Astrocyte of the spinal cord (primary cell): ENCODE data around the gene CFAP107.

Experiments
- DNase-seq: peaks from one replicate; pipeline ENCODE4 v3.0.0; 2011; ENCODE audit warnings: low read depth, low spot score
- H3K4me3 ChIP-seq: 2 replicates; pipeline ENCODE4 v1.5.1; 2011; ENCODE audit warnings: low read depth, mild to moderate bottlenecking, low read length, moderate library complexity
- CTCF ChIP-seq: IDR thresholded peaks from 2 replicates; pipeline ENCODE4 v1.5.1; 2012; ENCODE audit warnings: low read depth, mild to moderate bottlenecking, low read length, inconsistent platforms
- in situ Hi-C: cut with HindIII; loops from 2 replicates; pipeline ENCODE4 v1.10.0; 2017; ENCODE audit warnings: low sequenced_read_pairs

Gene CFAP107

GRCh38 chr1:12756273-12756672 is 10.3 kb downstream of the CFAP107 start:
- no peak overlapping the region for H3K4me3 ChIP-seq
- no peak for DNase-seq
- in situ Hi-C loops, result no loop called here
- no peak for TF ChIP-seq CTCF

GRCh38 chr1:12756768-12757413 is 10.9 kb downstream of the CFAP107 start:
- no peak overlapping the region for H3K4me3 ChIP-seq
- no peak for DNase-seq
- in situ Hi-C loops, result no loop called here
- TF ChIP-seq CTCF, result no peak

- no peak for TF ChIP-seq CTCF
- H3K4me3 ChIP-seq, result no peak overlapping the region
- no peak for DNase-seq
- in situ Hi-C loops, result no loop called here
Observed at GRCh38 chr1:12757836-12758235, 11.8 kb downstream of the CFAP107 start.

GRCh38 chr1:12760256-12760795 is 14.3 kb downstream of the CFAP107 start:
- in situ Hi-C loops, result no loop called here
- H3K4me3 ChIP-seq, result no peak overlapping the region
- TF ChIP-seq CTCF, result no peak
- DNase-seq, result no peak

- no peak overlapping the region for H3K4me3 ChIP-seq
- no peak for TF ChIP-seq CTCF
- DNase-seq, result no peak
- in situ Hi-C loops, result no loop called here
Observed at GRCh38 chr1:12761781-12762180, 15.8 kb downstream of the CFAP107 start.

- TF ChIP-seq CTCF, result no peak
- no peak for DNase-seq
- in situ Hi-C loops, result no loop called here
- no peak overlapping the region for H3K4me3 ChIP-seq
Observed at GRCh38 chr1:12762766-12763165, 16.8 kb downstream of the CFAP107 start.

GRCh38 chr1:12763479-12763878 is 17.5 kb downstream of the CFAP107 start:
- in situ Hi-C loops, result no loop called here
- no peak for TF ChIP-seq CTCF
- no peak overlapping the region for H3K4me3 ChIP-seq

More at GRCh38 chr1:12763479-12763878, 17.5 kb downstream of the CFAP107 start:
- no peak for DNase-seq
